ENCODE data around the gene SMIM33. TPM values are rescaled to one million over a fixed set of nuclear protein-coding genes. Genes with fewer than 3 reads are reported as not detected.
A peak's percentile ranks its signal among the peaks of the same experiment; 100 is the strongest.

Gene SMIM33
- total and polyA plus RNA-seq, 2 of the 13 experiments (the other 11 are each of a cell fraction or from before 2014, with no cell fraction given) = not detected

DNA sequence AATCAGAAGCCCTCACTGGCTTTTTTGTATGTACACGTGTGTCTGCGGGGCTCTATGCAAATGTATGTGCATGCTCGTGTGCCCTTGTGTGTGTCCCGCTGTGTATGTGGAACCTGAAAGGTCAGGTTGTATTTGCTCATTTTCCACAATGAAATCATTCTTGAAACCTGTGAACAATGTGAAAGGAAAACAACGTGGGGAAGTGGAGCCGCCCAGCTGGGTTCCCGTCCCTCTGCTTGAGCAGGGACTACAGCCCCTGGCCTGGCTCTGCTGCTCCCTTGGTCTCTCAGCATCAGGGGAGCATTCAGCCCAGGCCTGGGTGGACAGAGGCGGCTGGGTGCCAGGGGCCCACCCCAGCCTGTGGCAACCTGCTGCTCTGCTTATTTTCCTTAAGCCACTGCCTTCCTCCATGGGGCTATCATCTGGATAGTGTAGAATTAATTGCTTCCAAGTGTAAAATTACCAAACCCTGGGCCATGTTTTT, 11.3 kb upstream of the SMIM33 start (continued):
- TF ChIP-seq ZNF460 (CRISPR knock-in tag; IDR thresholded peaks at IDR 0.05; ENCODE audit: borderline replicate concordance) = no peak
- TF ChIP-seq KMT2A (CRISPR knock-in tag; IDR thresholded peaks at IDR 0.05) = no peak
- no peak for TF ChIP-seq CCAR2 (optimal IDR thresholded peaks at IDR 0.05; ENCODE audit: low read depth, low read length)
- no peak for TF ChIP-seq AHR (CRISPR knock-in tag; IDR thresholded peaks at IDR 0.05)
- TF ChIP-seq IRX3 (CRISPR knock-in tag; IDR thresholded peaks at IDR 0.05; ENCODE audit: borderline replicate concordance, low read depth) = no peak
- no peak for TF ChIP-seq ZNF629 (CRISPR knock-in tag; conservative IDR thresholded peaks at IDR 0.05)
- no peak for TF ChIP-seq XBP1 (CRISPR knock-in tag; IDR thresholded peaks at IDR 0.05)
- TF ChIP-seq, protein P1, sequence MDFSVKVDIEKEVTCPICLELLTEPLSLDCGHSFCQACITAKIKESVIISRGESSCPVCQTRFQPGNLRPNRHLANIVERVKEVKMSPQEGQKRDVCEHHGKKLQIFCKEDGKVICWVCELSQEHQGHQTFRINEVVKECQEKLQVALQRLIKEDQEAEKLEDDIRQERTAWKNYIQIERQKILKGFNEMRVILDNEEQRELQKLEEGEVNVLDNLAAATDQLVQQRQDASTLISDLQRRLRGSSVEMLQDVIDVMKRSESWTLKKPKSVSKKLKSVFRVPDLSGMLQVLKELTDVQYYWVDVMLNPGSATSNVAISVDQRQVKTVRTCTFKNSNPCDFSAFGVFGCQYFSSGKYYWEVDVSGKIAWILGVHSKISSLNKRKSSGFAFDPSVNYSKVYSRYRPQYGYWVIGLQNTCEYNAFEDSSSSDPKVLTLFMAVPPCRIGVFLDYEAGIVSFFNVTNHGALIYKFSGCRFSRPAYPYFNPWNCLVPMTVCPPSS (IDR thresholded peaks at IDR 0.05) = no peak
- no peak for TF ChIP-seq MAFF (IDR thresholded peaks at IDR 0.05; ENCODE audit: low read depth, low read length)
- TF ChIP-seq ZFP90 (CRISPR knock-in tag; IDR thresholded peaks at IDR 0.05; ENCODE audit: borderline replicate concordance) = no peak
- no peak for TF ChIP-seq THYN1 (CRISPR knock-in tag; IDR thresholded peaks at IDR 0.05; ENCODE audit: borderline replicate concordance, low read depth)
- TF ChIP-seq RBM39 (IDR thresholded peaks at IDR 0.05; ENCODE audit: low read depth, low read length, poor library complexity, severe bottlenecking) = no peak
- no peak for TF ChIP-seq MED8 (CRISPR knock-in tag; IDR thresholded peaks at IDR 0.05; ENCODE audit: insufficient replicate concordance)
- TF ChIP-seq ZNF619 (CRISPR knock-in tag; IDR thresholded peaks at IDR 0.05) = no peak
- no peak for TF ChIP-seq ZNF383 (CRISPR knock-in tag; IDR thresholded peaks at IDR 0.05; ENCODE audit: borderline replicate concordance)
- no peak for TF ChIP-seq RNF2 (conservative IDR thresholded peaks at IDR 0.05; ENCODE audit: low read depth)
- TF ChIP-seq RCOR2 (CRISPR knock-in tag; IDR thresholded peaks at IDR 0.05) = no peak
- no peak for TF ChIP-seq TBX3 (IDR thresholded peaks at IDR 0.05; ENCODE audit: borderline replicate concordance)
- no peak for TF ChIP-seq GTF2F1 (IDR thresholded peaks at IDR 0.05; ENCODE audit: low read length)
- no peak for TF ChIP-seq TEAD3 (CRISPR knock-in tag; optimal IDR thresholded peaks at IDR 0.05; ENCODE audit: borderline replicate concordance)
- no peak for TF ChIP-seq ZNF24 (IDR thresholded peaks at IDR 0.05)
- TF ChIP-seq, protein P2, sequence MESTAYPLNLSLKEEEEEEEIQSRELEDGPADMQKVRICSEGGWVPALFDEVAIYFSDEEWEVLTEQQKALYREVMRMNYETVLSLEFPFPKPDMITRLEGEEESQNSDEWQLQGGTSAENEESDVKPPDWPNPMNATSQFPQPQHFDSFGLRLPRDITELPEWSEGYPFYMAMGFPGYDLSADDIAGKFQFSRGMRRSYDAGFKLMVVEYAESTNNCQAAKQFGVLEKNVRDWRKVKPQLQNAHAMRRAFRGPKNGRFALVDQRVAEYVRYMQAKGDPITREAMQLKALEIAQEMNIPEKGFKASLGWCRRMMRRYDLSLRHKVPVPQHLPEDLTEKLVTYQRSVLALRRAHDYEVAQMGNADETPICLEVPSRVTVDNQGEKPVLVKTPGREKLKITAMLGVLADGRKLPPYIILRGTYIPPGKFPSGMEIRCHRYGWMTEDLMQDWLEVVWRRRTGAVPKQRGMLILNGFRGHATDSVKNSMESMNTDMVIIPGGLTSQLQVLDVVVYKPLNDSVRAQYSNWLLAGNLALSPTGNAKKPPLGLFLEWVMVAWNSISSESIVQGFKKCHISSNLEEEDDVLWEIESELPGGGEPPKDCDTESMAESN (CRISPR knock-in tag; conservative IDR thresholded peaks at IDR 0.05) = no peak
- TF ChIP-seq PHB2 (IDR thresholded peaks at IDR 0.05; ENCODE audit: partially characterized antibody) = no peak
- TF ChIP-seq, protein P3, sequence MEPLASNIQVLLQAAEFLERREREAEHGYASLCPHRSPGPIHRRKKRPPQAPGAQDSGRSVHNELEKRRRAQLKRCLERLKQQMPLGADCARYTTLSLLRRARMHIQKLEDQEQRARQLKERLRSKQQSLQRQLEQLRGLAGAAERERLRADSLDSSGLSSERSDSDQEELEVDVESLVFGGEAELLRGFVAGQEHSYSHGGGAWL (CRISPR knock-in tag; IDR thresholded peaks at IDR 0.05) = no peak
- no peak for TF ChIP-seq ZNF251 (CRISPR knock-in tag; IDR thresholded peaks at IDR 0.05)
- TF ChIP-seq LCORL (IDR thresholded peaks at IDR 0.05) = no peak
- TF ChIP-seq LCORL (CRISPR knock-in tag; IDR thresholded peaks at IDR 0.05) = no peak
- TF ChIP-seq, protein P4, sequence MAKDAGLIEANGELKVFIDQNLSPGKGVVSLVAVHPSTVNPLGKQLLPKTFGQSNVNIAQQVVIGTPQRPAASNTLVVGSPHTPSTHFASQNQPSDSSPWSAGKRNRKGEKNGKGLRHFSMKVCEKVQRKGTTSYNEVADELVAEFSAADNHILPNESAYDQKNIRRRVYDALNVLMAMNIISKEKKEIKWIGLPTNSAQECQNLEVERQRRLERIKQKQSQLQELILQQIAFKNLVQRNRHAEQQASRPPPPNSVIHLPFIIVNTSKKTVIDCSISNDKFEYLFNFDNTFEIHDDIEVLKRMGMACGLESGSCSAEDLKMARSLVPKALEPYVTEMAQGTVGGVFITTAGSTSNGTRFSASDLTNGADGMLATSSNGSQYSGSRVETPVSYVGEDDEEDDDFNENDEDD (CRISPR knock-in tag; IDR thresholded peaks at IDR 0.05; ENCODE audit: borderline replicate concordance) = no peak
- no peak for TF ChIP-seq SOX6 (IDR thresholded peaks at IDR 0.05)
- TF ChIP-seq SOX6 (CRISPR knock-in tag; IDR thresholded peaks at IDR 0.05) = peak; percentile 39
- no peak for TF ChIP-seq KLF13 (CRISPR knock-in tag; IDR thresholded peaks at IDR 0.05)

Measured in HepG2 (cell line).